Measurements from ENCODE around the gene MEGF10.
"Not testable (repeated sequence)": the region's sequence is repeated elsewhere in the genome, so short reads cannot be mapped to it uniquely, and the experiment has no call there.

Gene MEGF10

DNA sequence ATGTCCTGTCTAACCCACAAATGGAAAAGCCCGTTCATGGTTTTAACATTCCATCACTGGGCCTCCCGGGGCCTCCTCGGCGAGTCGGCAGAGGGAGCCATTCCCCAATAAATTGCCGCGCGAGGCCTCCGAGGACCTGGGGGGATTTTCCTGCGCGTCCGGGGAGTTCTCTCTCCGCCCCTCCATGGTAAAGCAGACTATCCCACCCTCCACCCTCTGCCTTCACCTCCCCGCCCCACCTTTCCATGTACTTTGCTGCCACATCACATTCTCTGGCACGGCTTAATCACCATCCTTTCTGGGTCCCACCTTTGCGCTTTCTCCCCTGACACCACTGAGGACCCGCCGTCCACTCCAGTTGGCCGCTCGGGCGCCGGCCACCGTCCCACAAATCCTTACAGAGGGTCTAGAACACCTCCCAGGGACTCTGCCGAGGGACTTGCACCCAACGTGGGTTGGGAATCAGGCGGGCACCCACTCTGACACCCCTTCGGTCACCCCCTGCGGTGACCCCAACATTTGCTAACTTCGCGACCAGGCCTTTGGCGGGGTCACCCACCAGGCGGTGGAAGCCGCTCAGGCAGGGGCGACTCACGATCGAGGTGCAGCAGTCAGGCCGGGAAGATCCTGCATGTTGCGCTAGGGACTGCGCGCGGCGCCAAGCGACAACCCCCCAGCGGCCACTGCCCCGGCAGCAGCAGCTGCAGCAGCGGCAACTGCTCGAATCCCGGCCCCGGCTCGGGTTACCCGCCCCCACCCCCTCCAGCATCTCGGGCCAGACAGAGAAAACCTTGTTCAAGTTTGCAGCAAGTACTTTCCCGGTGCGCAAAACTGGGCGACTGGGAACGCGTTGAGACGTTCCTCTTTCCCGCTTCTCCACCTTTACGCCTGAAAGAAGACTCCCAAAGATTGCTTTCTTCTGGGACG is at the start of gene MEGF10:
TSS of gene MEGF10 (plus strand) at position 778 of the 927 bp plus-strand sequence. CDS start 40,513 bp downstream, outside the sequence.
- DNase-seq (ENCODE audit: low read depth in 1 of 2, low spot score in 1 of 2) = no peak

DNA sequence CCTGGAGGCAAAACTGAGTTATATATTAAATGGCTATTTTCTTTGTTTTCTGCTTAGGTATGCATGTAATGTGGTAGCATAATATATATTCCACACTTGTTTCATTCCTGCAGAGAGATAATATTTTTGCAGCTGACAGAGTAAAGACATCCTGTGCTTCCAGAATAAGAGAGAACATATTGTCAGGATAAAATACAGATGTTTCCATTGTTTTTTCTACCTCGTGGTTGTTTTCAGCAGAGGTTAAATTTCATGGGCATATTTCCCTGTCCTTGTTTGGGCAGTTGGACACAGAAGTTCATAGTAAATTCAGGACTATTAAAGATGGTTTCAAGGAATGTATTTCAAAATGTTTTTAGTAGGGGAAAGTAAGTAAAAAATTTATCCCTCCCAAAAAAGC is 47.6 kb upstream of the MEGF10 start:
- no peak for DNase-seq (ENCODE audit: low read depth in 1 of 2, low spot score in 1 of 2)

DNA sequence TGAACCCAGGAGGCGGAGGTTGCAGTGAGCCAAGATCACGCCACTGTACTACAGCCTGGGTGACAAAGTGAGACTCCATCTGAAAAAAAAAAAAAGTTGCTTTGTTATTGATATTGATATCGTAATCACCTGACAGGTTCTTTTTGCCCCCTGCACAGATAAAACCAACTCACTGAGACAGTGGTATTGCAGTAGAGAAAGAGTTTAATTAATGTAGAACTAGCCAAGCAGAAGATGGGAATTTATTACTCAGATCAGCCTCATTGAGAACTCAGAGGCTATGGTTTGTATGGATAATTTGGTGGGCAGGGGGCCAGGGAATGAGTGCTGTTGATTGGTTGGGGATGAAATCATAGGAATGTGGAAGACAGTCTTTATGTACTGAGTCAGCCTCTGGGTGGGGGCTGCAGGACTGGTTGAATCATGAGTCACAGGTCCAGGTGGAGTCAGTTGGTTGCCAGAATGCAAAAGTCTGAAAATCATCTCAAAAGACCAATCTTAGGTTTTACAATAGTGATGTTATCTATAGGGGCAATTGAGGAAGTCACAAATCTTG is 35.8 kb upstream of the MEGF10 start:
- DNase-seq (ENCODE audit: low read depth in 1 of 2, low spot score in 1 of 2) = no peak

DNA sequence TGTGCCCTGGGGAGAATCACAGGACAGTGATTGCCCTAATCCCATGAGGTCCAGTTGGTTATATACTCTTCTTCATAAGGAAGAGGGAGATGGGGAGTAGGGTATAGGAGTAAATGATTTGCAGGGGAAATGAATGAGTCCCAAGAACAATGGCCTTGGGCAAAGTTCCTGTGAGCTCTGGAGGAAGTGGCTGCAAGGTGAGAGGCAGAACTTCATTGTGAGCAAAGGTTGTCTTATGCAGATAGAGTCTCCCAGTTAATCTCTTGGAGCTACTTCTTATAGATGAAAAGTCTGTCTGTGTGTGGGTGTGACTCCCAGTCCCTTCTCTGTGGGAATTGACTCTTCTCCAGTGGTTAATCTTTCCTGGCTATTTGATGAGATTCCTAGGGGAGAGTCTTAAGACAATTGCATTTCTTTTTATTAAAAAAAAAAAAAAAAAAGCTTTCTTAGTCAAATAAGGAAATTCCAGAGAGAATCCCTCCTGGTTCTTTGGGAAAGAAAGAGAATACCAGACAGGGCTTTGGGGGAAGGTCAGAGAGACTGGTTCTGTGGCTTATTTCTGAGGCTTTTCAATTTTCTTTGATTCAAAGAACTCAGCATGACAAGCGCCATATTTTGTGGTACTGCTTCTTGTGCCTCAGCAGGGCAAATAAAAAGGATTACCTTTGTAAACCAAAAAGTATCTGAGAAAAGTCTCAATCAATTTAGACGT is 33.6 kb upstream of the MEGF10 start:
- DNase-seq (ENCODE audit: low read depth in 1 of 2, low spot score in 1 of 2) = no peak

DNA sequence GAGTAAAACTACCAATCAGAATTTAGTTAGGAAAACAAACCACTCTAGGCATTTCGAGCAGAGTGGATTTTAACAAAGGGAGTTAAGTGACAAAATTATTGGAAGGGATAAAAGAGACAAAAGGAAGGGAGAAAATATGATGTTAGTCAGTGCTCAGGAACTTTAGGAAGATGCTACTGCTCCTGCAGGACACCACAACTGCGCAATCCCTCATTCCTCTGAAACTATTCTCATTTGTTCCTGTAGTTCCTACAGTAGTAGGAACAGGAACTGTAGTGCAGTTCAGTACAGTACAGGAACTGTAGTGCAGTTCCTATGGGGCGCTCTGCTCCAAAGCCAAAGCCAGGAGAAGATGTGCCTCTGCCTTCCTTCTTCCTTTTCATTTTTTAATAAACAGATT is 29.9 kb upstream of the MEGF10 start:
- DNase-seq (ENCODE audit: low read depth in 1 of 2, low spot score in 1 of 2) = no peak

DNA sequence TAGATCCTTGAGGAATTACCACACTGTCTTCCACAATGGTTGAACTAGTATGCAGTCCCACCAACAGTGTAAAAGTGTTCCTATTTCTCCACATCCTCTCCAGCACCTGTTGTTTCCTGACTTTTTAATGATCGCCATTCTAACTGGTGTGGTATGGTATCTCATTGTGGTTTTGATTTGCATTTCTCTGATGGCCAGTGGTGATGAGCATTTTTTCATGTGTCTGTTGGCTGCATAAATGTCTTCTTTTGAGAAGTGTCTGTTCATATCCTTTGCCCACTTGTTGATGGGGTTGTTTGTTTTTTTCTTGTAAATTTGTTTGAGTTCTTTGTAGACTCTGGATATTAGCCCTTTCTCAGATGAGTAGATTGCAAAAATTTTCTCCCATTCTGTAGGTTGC is 25.1 kb upstream of the MEGF10 start:
- DNase-seq (ENCODE audit: low read depth in 1 of 2, low spot score in 1 of 2) = not testable (repeated sequence)

DNA sequence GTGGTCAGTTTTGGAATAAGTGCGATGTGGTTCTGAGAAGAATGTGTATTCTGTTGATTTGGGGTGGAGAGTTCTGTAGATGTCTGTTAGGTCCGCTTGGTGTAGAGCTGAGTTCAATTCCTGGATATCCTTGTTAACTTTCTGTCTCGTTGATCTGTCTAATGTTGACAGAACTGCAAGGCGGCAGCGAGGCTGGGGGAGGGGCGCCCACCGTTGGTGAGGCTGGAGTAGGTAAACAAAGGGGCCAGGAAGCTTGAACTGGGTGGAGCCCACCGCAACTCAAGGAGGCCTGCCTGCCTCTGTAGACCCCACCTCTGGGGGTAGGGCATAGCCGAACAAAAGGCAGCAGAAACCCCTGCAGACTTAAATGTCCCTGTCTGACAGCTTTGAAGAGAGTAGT is 22.3 kb upstream of the MEGF10 start:
- not testable (repeated sequence) for DNase-seq (ENCODE audit: low read depth in 1 of 2, low spot score in 1 of 2)

DNA sequence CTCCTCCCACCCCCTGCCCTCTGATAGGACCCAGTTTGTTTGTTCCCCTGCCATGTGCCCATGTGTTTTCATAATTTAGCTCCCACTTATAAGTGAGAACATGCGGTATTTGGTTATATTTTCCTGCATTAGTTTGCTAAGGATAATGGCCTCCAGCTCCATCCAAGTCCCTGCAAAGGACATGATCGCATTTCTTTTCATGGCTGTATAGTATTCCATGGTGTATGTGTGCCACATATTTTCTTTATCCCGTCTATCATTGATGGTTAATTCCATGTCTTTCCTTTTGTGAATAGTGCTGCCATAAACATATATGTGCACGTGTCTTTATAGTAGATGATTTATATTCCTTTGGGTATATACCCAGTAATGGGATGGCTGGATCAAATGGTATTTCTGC is 19.9 kb upstream of the MEGF10 start:
- not testable (repeated sequence) for DNase-seq (ENCODE audit: low read depth in 1 of 2, low spot score in 1 of 2)

DNA sequence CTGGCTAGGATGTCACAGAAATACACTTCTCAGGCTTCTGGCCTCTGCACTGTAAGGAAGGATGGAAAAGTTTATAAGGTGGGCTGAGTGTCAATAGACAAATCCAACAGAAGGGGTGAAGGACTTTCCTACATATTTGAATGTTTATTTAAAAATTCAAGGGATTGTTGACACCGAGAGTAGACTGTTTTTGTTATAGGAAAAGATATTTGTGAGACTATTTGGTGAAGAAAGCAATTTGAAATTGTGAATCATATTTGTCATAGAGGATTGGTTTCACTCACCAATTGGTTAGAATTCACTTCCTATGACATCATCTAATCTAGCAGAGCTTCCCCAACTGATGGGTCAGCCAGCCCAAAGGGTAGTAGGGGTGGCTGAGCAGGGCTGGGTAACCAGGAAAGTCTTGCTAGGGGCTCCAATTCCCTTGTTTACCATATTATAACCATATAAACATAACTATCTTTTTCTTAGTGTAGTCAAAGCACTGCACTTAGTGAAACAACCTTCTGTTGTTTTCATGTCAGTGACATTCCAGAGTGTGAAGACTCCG is 14.9 kb upstream of the MEGF10 start:
- no peak for DNase-seq (ENCODE audit: low read depth in 1 of 2, low spot score in 1 of 2)

DNA sequence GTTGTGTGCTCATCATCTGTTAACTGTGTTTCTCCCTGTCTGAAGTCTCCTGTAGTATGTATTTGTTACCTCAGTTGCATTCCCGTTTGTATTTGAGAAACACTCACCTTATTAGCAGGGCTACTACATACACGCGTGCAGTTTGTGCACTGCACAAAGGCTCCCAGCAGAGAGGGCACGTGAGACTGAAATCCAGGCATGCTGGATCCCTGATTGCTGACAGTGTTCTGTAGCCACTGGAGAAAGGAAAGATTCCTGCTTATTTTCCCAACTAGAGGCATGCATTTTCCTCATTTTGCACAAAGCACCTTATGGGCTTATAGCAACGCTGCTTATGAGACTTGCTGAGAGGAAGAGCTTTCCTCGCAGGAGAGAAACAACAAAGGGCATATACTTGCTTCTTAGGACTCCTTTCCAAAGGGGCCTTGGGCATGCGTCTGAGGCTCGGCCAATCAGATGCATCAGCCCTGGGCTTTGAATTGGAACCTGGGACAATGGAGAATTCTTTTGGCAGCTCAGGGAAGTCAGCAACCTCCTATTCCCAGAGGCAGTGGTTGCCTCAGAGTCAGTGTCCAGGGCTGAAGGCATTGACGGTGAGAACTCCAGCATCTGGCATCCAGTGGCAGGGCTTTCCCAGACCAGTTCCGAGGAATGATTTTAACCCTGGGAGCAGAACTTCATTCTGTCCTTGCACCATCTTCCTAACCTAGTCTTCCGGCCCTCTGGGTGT is 9.9 kb upstream of the MEGF10 start:
- DNase-seq (ENCODE audit: low read depth in 1 of 2, low spot score in 1 of 2) = no peak

DNA sequence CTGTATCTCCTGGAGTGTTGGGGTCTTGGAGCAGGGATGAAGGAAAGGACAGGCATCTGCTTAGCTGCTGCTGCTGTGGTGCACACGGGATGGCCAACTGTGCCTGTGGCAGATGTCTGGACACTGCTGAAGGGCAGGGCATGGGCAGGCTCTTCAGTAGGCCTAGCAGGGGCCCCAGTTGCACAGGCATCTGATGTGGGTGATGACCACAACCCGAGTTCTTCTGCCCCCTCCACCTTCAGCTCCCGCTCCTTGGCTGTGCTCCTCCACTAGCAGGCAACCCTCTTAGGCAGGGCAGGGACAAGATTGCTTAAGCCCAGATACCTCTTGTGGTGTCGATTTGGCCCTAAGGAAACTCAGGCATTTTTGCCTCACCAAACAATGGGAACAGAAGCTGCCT is 9.0 kb upstream of the MEGF10 start:
- DNase-seq (ENCODE audit: low read depth in 1 of 2, low spot score in 1 of 2) = no peak

DNA sequence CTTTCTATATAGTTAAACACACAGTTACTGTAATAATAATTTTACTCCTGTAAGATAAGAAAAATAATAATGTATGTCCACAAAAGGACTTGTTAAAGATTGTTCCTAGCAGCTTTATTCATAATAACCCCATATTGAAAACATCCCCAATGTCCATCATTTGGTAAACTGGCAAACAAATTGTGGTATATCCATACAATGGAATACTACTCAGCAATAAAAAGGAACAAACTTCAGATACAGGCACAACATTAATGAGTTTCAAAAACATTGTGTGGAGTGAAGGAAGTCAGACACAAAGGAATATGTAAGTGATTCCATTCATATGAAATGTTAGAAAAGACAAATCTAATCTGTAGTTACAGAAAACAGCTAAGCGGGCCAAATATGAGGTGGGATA is 1.9 kb upstream of the MEGF10 start:
- no peak for DNase-seq (ENCODE audit: low read depth in 1 of 2, low spot score in 1 of 2)

DNA sequence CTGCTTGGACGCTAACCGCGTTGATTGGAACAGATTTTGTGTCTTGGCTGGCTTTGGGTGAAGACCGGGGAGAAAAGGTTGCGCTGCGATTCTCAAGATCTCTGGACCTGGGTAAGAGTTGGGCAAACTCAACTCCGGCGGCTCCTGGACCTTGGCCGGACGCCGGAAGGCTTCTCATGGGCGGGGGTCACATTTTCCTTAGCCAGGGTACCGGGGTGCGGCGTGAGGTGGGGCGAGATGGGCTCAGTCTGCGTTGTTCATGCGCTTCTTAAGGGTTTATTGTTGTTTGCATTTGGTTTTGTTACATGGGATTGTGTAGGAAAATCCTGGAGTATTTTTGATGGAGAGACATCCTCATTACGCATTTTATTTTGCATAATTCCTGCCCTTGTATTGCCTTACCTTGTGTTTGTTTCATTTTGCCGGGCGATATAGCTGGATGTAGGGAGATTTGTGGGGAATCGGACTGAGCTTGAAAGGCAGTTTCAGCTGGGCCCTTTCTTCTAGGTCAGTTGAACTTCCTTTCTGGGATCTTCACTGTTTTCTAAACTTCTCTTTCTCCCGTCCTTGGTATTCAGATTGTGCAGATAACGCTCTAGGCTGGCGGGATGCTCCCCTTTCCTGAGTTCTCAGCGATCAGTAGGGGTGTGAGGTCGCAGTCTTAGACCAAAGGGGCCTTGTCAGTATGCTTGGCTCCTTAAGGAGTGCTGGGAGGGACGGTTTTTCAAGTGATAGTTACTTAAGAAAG is 524 bp downstream of the MEGF10 start:
- DNase-seq (ENCODE audit: low read depth in 1 of 2, low spot score in 1 of 2) = no peak

DNA sequence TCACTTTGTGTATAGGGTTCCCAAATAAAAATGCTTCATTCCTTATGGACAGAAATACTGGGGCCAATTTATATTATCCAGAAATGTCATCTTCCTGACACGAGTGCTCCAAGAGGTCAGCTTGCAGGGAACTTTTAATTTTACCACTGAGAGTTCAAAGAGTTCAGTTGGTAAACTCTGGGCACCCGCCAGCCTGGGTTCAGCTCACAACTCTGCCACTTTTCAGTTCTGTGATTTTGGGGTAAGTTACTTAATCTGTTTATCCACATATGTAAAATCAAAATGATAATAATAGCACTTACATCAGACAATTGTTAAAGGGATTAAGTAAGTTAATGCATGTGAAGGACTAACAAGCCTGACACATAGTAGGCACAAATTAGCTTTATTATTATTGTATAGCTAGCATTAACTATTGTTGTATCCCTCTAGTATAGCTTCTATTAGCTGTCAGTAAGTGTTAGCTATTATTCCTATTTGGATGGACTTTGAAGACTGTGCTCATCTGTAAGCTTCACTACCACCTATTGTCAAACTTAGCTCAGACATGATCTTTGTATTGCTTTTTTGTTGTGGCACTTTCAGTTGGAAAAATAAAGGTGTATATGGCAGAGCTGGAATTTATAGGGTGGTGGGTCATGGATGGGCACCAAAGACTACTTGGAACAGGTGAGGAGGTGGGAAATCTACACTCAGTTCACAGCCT is 1.6 kb downstream of the MEGF10 start:
- no peak for DNase-seq (ENCODE audit: low read depth in 1 of 2, low spot score in 1 of 2)

DNA sequence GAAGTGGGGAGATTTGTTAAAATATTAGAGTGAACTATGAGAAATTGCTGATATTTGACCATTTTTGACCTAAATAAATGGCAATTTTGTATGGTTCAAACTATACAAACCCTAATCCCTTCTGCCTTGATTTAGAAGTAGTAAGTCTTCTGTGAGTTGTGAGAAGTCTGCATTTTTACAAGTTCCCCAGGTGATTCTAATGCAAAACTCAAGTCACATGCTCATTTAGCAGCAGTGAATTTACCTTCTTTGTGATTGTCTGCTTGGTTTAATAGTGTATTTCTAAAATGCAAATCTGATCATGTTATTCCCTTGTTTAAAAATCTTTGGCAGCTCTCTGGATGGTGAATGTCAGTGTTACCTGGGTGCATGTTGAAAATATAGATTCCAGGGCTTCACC is 2.8 kb downstream of the MEGF10 start:
- no peak for DNase-seq (ENCODE audit: low read depth in 1 of 2, low spot score in 1 of 2)

DNA sequence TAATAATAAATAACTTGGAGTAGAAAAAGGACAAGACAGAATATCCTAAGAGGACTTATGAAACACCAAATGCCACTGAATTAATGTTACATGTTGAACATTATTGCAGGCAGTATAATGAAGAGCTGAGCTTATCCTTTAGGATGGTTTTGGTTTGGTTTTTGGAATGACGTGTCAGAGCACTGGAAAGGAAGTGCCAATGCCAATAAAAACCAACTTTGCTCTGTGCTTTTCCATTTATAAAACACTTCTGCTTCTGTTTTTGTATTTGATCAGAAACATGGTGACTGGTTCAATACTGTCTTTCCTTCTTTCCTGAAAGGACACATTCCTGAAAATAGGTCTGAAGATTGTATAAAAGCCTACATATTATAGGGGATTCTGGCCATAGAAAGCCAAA is 4.2 kb downstream of the MEGF10 start:
- DNase-seq (ENCODE audit: low read depth in 1 of 2, low spot score in 1 of 2) = no peak

DNA sequence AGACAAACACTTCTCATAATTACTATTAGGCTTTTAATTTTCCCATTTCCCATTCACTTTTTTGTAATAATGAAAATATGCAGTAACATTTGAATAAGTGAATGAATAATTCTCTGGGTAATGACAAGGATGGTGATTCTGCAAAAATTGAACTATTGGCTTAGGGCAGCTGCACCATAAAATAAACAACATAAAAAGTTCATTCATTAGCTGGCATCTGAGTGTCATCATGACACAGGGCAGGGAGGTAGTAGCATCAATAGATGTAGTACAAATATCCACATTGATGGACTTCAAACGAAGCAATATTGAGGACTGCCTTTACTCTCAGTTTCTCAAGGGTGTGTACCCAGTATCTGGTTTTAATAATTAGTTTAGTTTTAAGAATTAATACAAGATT is 4.9 kb downstream of the MEGF10 start:
- DNase-seq (ENCODE audit: low read depth in 1 of 2, low spot score in 1 of 2) = no peak

DNA sequence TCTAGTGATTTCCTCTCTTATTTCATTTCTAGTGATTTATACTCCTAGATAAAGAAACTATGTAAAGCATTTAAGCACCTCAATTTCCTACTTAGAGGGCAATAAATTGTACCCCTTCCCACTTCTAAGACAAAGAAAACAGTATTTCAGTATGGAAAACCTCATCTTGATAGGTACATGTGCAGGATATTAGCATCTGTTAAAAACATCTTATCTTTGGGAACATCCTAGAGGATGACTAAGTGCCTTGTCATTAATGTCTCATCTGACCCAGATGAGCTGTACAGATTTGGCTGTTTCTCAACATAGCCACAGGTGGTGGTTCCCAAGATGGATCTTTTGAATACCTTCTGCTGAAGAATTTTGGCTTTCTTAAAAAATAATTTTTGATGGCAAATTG is 5.7 kb downstream of the MEGF10 start:
- DNase-seq (ENCODE audit: low read depth in 1 of 2, low spot score in 1 of 2) = no peak

DNA sequence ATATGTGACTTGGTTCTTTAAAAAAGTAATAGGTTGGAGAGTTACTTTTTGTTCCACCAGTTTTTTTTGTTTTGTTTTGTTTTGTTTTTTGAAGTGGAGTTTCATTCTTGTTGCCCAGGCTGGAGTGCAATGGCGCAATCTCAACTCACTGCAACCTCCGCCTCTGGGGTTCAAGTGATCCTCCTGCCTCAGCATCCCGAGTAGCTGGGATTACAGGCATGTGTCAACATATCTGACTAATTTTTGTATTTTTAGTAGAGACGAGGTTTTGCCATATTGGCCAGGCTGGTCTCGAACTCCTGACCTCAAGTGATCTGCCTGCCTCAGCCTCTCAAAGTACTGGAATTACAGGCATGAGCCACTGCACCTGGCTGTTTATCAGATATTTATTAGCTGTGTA is 6.3 kb downstream of the MEGF10 start:
- not testable (repeated sequence) for DNase-seq (ENCODE audit: low read depth in 1 of 2, low spot score in 1 of 2)

Measured in activated T-helper 1 cell treated with anti-CD3 and anti-CD28 coated beads, Interleukin-2, amount 50 U/mL, for 16 hours (primary cell).